CD14-positive monocyte (primary cell): ENCODE measurements around the gene ACTR5. TPM values are rescaled to one million over a fixed set of nuclear protein-coding genes. Genes with fewer than 3 reads are reported as not detected.

ENCODE experiments used
- DNase-seq, 3 donors: peaks; one replicate each; pipeline ENCODE4 v3.0.0-alpha.2; 2011 to 2022
- H2AFZ ChIP-seq: 2 replicates; pipeline ENCODE4 v1.6.0; 2012; ENCODE audit warnings: mild to moderate bottlenecking, low read depth, low read length, inconsistent platforms; ENCODE audit not compliant: insufficient read depth, poor library complexity, severe bottlenecking
- H3K27ac ChIP-seq, 2 donors: 1 replicate in 1 of 2; 2 replicates in 1 of 2; pipeline ENCODE4 v1.5.1; 2012 to 2013; ENCODE audit warnings: low read length in 2 of 2, control low read depth in 1 of 2, inconsistent platforms in 1 of 2, low read depth in 1 of 2, mild to moderate bottlenecking in 1 of 2
- H3K27me3 ChIP-seq, 2 donors: one replicate each; pipeline versions ENCODE4 v1.6.0 to v1.6.1; 2011 to 2013; ENCODE audit warnings: low read length in 2 of 2; ENCODE audit not compliant: control insufficient read depth in 2 of 2, insufficient read depth in 2 of 2
- H3K36me3 ChIP-seq, 2 donors: replicated peaks in 1 of 2; 1 replicate in 1 of 2; 2 replicates in 1 of 2; pipeline versions ENCODE4 v1.5.1 to v1.6.1; 2012 to 2013; ENCODE audit warnings: low read length in 2 of 2, control low read depth in 1 of 2, inconsistent platforms in 1 of 2, mild to moderate bottlenecking in 1 of 2; ENCODE audit not compliant: insufficient read depth in 2 of 2, control insufficient read depth in 1 of 2
- H3K4me1 ChIP-seq, 2 donors: 1 replicate in 1 of 2; 2 replicates in 1 of 2; pipeline versions ENCODE4 v1.5.1 to v1.6.1; 2012 to 2013; ENCODE audit warnings: low read length in 2 of 2, control low read depth in 1 of 2, inconsistent platforms in 1 of 2, mild to moderate bottlenecking in 1 of 2, moderate library complexity in 1 of 2; ENCODE audit not compliant: insufficient read depth in 2 of 2, control insufficient read depth in 1 of 2
- H3K4me2 ChIP-seq: replicated peaks from 2 replicates; pipeline ENCODE3; 2012; ENCODE audit warnings: low read length, moderate library complexity, mild to moderate bottlenecking; ENCODE audit not compliant: poor library complexity, severe bottlenecking; ENCODE audit errors: extremely low read depth
- H3K4me3 ChIP-seq, 3 experiments: fragments of 200-600 bp in 1 of 3; sonication (generic) in 1 of 3; replicated peaks in 1 of 3; 1 replicate in 2 of 3; 2 replicates in 1 of 3; pipeline ENCODE4 v1.5.1; 2011 to 2013; ENCODE audit warnings: low read length in 3 of 3, mild to moderate bottlenecking in 3 of 3, control low read depth in 2 of 3, low read depth in 2 of 3, inconsistent platforms in 1 of 3, moderate library complexity in 1 of 3
- H3K79me2 ChIP-seq: 2 replicates; pipeline ENCODE4 v1.6.0; 2012; ENCODE audit warnings: mild to moderate bottlenecking, control low read depth, inconsistent platforms, low read length, moderate library complexity; ENCODE audit not compliant: insufficient read depth
- H3K9ac ChIP-seq: 2 replicates; pipeline ENCODE4 v1.6.0; 2017; ENCODE audit warnings: low read length, mild to moderate bottlenecking; ENCODE audit not compliant: insufficient read depth, poor library complexity, severe bottlenecking
- H3K9me3 ChIP-seq, 2 donors: replicated peaks in 1 of 2; 1 replicate in 1 of 2; 2 replicates in 1 of 2; pipeline versions ENCODE4 v1.5.1 to v1.6.1; 2012 to 2013; ENCODE audit warnings: low read length in 2 of 2, control low read depth in 1 of 2; ENCODE audit not compliant: control insufficient read depth in 1 of 2, insufficient read depth in 1 of 2
- H4K20me1 ChIP-seq: 2 replicates; pipeline ENCODE4 v1.6.0; 2012; ENCODE audit warnings: mild to moderate bottlenecking, low read length, control low read depth, moderate library complexity; ENCODE audit not compliant: insufficient read depth
- H3K27ac Mint-ChIP-seq, 7 donors: one replicate each; pipeline ENCODE4 v1.8.0; 2020; ENCODE audit warnings: mild to moderate bottlenecking in 7 of 7, mixed read lengths in 7 of 7, moderate library complexity in 6 of 7, inconsistent platforms in 2 of 7
- H3K27me3 Mint-ChIP-seq, 3 donors: one replicate each; pipeline ENCODE4 v1.8.0; 2021 to 2022; ENCODE audit warnings: low read depth in 3 of 3, mild to moderate bottlenecking in 3 of 3, mixed read lengths in 3 of 3, moderate library complexity in 3 of 3, inconsistent platforms in 1 of 3
- H3K36me3 Mint-ChIP-seq, 2 donors: one replicate each; pipeline ENCODE4 v1.8.0; 2020; ENCODE audit warnings: mixed read lengths in 2 of 2, inconsistent platforms in 1 of 2, mild to moderate bottlenecking in 1 of 2
- H3K4me1 Mint-ChIP-seq: one replicate; pipeline ENCODE4 v1.8.0; 2020; ENCODE audit warnings: mild to moderate bottlenecking, mixed read lengths
- H3K4me3 Mint-ChIP-seq, 2 donors: one replicate each; pipeline ENCODE4 v1.8.0; 2020; ENCODE audit warnings: mild to moderate bottlenecking in 2 of 2, mixed read lengths in 2 of 2, moderate library complexity in 1 of 2
- H3K9me3 Mint-ChIP-seq, 7 donors: one replicate each; pipeline ENCODE4 v1.8.0; 2020 to 2022; ENCODE audit warnings: mixed read lengths in 7 of 7, mild to moderate bottlenecking in 6 of 7, moderate library complexity in 6 of 7, inconsistent platforms in 2 of 7
- WGBS: methylation state at CpG from one replicate; pipeline ENCODE4 v1.1.5; 2013; ENCODE audit warnings: missing lambda C conversion rate; ENCODE audit not compliant: insufficient coverage; 5-methylcytosine and 5-hydroxymethylcytosine counted together
- intact Hi-C, 2 donors: fragments of 100-400 bp; cut with micrococcal nuclease; formaldehyde crosslinking; loops; one replicate each; pipeline versions ENCODE4 v1.15.0 to v1.15.1; 2023
- polyA plus RNA-seq, 3 donors: library from polyadenylated mRNA; depleted of rRNA in 1 of 3; unstranded in 2 of 3; stranded (reverse) in 1 of 3; fragments of 300-500 nt in 2 of 3; fragments of >200 nt in 1 of 3; fragmentation: Illumina TruSeq in 2 of 3; gene quantifications; 1 replicate in 2 of 3; 2 replicates in 1 of 3; pipeline ENCODE4 v1.2.3, GENCODE V29; 2012 to 2021
- TF ChIP-seq, protein P1 (sequence below): fragments of 200-600 bp; IDR thresholded peaks from one replicate; pipeline ENCODE4 v1.8.0; 2022; ENCODE audit warnings: antibody characterized with exemption, mild to moderate bottlenecking

ACTR5 gene
- polyA plus RNA-seq, 3 donors = 6.6 to 15.6 (median 7.3) TPM

DNA sequence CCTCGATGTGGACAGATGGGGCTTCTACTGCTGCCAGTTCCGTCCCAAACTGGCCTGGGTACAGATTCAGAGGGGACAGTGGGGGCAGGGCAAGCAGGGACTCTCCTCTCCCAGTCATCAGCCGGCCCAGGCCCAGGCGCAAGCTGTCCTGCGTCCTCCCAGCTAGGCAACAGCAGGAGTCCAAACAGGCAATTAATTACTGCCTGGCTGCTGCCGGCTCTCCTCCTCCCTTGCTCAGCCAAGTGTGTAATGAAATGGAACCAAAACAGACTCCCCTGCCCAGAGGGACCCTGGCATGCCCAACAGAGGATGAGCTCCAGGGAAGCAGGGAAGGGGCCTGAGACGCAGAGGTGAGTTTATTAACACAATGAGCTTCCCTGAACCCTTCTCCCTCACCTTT, 41.8 kb upstream of the ACTR5 start:
- Histone ChIP-seq H3K27ac (no peak overlapping the region), H3K79me2 (no peaks in the 10 kb centered on the region), H3K4me2 (no peak overlapping the region), H3K9ac (no peak overlapping the region), H3K4me3 (no peak overlapping the region), H3K9me3 (no peaks in the 10 kb centered on the region), H4K20me1 (no peaks in the 10 kb centered on the region), H3K36me3 (no peaks in the 10 kb centered on the region), H3K4me1 (no peaks in the 10 kb centered on the region), H3K27me3 (no peaks in the 10 kb centered on the region), H2AFZ (no peak overlapping the region)
- WGBS = 31% methylated on average over 4 of the region's 7 CpGs
- Mint-ChIP-seq H3K9me3 (no peaks in the 10 kb centered on the region), H3K27me3 (peaks cover 19 to 24% (median 22%) of the 10 kb centered on the region in 3 donors), H3K36me3 (no peaks in the 10 kb centered on the region), H3K4me1 (no peaks in the 10 kb centered on the region), H3K27ac (no peak overlapping the region), H3K4me3 (no peak overlapping the region)
- intact Hi-C loops = no loop called here
- DNase-seq = no peak
- TF ChIP-seq, protein P1, sequence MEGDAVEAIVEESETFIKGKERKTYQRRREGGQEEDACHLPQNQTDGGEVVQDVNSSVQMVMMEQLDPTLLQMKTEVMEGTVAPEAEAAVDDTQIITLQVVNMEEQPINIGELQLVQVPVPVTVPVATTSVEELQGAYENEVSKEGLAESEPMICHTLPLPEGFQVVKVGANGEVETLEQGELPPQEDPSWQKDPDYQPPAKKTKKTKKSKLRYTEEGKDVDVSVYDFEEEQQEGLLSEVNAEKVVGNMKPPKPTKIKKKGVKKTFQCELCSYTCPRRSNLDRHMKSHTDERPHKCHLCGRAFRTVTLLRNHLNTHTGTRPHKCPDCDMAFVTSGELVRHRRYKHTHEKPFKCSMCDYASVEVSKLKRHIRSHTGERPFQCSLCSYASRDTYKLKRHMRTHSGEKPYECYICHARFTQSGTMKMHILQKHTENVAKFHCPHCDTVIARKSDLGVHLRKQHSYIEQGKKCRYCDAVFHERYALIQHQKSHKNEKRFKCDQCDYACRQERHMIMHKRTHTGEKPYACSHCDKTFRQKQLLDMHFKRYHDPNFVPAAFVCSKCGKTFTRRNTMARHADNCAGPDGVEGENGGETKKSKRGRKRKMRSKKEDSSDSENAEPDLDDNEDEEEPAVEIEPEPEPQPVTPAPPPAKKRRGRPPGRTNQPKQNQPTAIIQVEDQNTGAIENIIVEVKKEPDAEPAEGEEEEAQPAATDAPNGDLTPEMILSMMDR = no peak

DNA sequence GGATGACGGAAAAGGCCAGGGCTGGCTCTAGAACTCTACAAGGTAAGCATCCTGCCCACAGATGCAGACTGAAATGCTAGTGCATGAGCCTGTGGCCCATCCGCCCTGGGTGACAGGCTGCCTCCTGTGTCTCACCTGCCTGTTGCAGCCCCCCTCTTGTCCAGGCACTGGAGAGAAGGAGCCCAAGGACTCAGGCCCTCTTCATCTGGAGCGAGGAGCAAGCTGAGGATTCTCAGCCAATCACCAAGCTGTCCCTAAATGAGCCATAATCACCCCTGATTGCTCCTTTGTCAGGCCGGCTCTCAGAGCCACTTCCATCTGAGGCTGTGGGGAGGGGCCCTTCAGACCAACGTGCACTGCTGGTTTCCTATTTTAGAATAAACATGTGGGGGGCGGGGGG, 34.0 kb upstream of the ACTR5 start:
- no peak overlapping the region for H3K9ac ChIP-seq
- no peak for DNase-seq
- no peaks in the 10 kb centered on the region for H3K9me3 ChIP-seq
- H3K36me3 Mint-ChIP-seq = no peaks in the 10 kb centered on the region
- no peak overlapping the region for H3K27ac ChIP-seq
- peaks cover 0 to 4% (median 0%) of the 10 kb centered on the region in 7 donors for H3K9me3 Mint-ChIP-seq
- no peak overlapping the region for H3K4me3 ChIP-seq
- no peaks in the 10 kb centered on the region for H3K4me1 ChIP-seq
- H3K36me3 ChIP-seq = no peaks in the 10 kb centered on the region
- peak overlapping the region in 1 of 2 donors; percentile 2 for H3K4me3 Mint-ChIP-seq
- no peak overlapping the region for H3K4me2 ChIP-seq
- 64% methylated on average over 2 of the region's 6 CpGs for WGBS
- H4K20me1 ChIP-seq = no peaks in the 10 kb centered on the region
- H3K79me2 ChIP-seq = no peaks in the 10 kb centered on the region
- peaks cover 4 to 16% of the 10 kb centered on the region in 2 donors for H3K27me3 ChIP-seq
- H3K27me3 Mint-ChIP-seq = peaks cover 29 to 49% (median 36%) of the 10 kb centered on the region in 3 donors
- TF ChIP-seq, protein P1 = no peak
- intact Hi-C loops = no loop called here
- H3K27ac Mint-ChIP-seq = no peak overlapping the region
- no peaks in the 10 kb centered on the region for H3K4me1 Mint-ChIP-seq
- no peak overlapping the region for H2AFZ ChIP-seq
